Measurements from ENCODE around the gene GID8. TPM values are rescaled to one million over a fixed set of nuclear protein-coding genes. Genes with fewer than 3 reads are reported as not detected.
A peak's percentile ranks its signal among the peaks of the same experiment; 100 is the strongest.

GID8 gene
- total RNA-seq, 1 donor from 2014 or later, result 55.8 TPM

GRCh38 chr20:62895539-62895938, 42.4 kb upstream of the GID8 start:
- Mint-ChIP-seq H3K36me3 (peaks cover 7% of the 10 kb centered on the region), H3K27ac (peak overlapping the region; percentile 60)

GRCh38 chr20:62896526-62896925, 41.4 kb upstream of the GID8 start:
- DNase-seq (ENCODE audit: extremely low spot score, unreplicated experiment), result no peak
- H3K4me3 Mint-ChIP-seq, result no peak overlapping the region
- peaks cover 7% of the 10 kb centered on the region for H3K36me3 Mint-ChIP-seq
- peaks cover 38% of the 10 kb centered on the region for H3K4me1 Mint-ChIP-seq (ENCODE audit: unreplicated experiment)
- TF ChIP-seq CTCF (conservative IDR thresholded peaks at IDR 0.05), result no peak
- peak overlapping the region; percentile 89 for H3K27ac Mint-ChIP-seq
- H3K9me3 Mint-ChIP-seq, result no peaks in the 10 kb centered on the region
- H3K27me3 Mint-ChIP-seq, result no peaks in the 10 kb centered on the region

More at GRCh38 chr20:62895539-62895938, 42.4 kb upstream of the GID8 start:
- H3K4me1 Mint-ChIP-seq (ENCODE audit: unreplicated experiment), result peaks cover 29% of the 10 kb centered on the region
- DNase-seq (ENCODE audit: extremely low spot score, unreplicated experiment), result no peak
- no peaks in the 10 kb centered on the region for H3K27me3 Mint-ChIP-seq
- H3K9me3 Mint-ChIP-seq, result no peaks in the 10 kb centered on the region
- no peak for TF ChIP-seq CTCF (conservative IDR thresholded peaks at IDR 0.05)
- H3K4me3 Mint-ChIP-seq, result no peak overlapping the region

- H3K36me3 Mint-ChIP-seq, result peaks cover 10% of the 10 kb centered on the region
- no peaks in the 10 kb centered on the region for H3K27me3 Mint-ChIP-seq
- peak overlapping the region; percentile 55 for H3K4me3 Mint-ChIP-seq
- peak overlapping the region; percentile 89 for H3K27ac Mint-ChIP-seq
- H3K4me1 Mint-ChIP-seq (ENCODE audit: unreplicated experiment), result peaks cover 38% of the 10 kb centered on the region
- no peaks in the 10 kb centered on the region for H3K9me3 Mint-ChIP-seq
- no peak for TF ChIP-seq CTCF (conservative IDR thresholded peaks at IDR 0.05)
- no peak for DNase-seq (ENCODE audit: extremely low spot score, unreplicated experiment)
Observed at GRCh38 chr20:62897666-62898065, 40.3 kb upstream of the GID8 start.

GRCh38 chr20:62898093-62898964, 39.6 kb upstream of the GID8 start:
- no peak for TF ChIP-seq CTCF (conservative IDR thresholded peaks at IDR 0.05)
- Mint-ChIP-seq H3K36me3 (peaks cover 10% of the 10 kb centered on the region), H3K4me3 (peak overlapping the region; percentile 26), H3K27me3 (no peaks in the 10 kb centered on the region), H3K9me3 (no peaks in the 10 kb centered on the region), H3K27ac (peak overlapping the region; percentile 85), H3K4me1 (ENCODE audit: unreplicated experiment) (peaks cover 38% of the 10 kb centered on the region)
- no peak for DNase-seq (ENCODE audit: extremely low spot score, unreplicated experiment)

GRCh38 chr20:62898970-62899632, 38.8 kb upstream of the GID8 start:
- peak overlapping the region; percentile 85 for H3K27ac Mint-ChIP-seq
- no peak for DNase-seq (ENCODE audit: extremely low spot score, unreplicated experiment)

More at GRCh38 chr20:62898970-62899632, 38.8 kb upstream of the GID8 start:
- no peaks in the 10 kb centered on the region for H3K9me3 Mint-ChIP-seq
- peaks cover 12% of the 10 kb centered on the region for H3K36me3 Mint-ChIP-seq
- H3K4me1 Mint-ChIP-seq (ENCODE audit: unreplicated experiment), result peaks cover 38% of the 10 kb centered on the region
- no peak for TF ChIP-seq CTCF (conservative IDR thresholded peaks at IDR 0.05)
- peak overlapping the region; percentile 26 for H3K4me3 Mint-ChIP-seq
- H3K27me3 Mint-ChIP-seq, result no peaks in the 10 kb centered on the region
